ENCODE measurements around the gene TP53INP2.

GRCh38 chr20:34748709-34749108, 44.6 kb downstream of the TP53INP2 start:
- TF ChIP-seq, protein P1, sequence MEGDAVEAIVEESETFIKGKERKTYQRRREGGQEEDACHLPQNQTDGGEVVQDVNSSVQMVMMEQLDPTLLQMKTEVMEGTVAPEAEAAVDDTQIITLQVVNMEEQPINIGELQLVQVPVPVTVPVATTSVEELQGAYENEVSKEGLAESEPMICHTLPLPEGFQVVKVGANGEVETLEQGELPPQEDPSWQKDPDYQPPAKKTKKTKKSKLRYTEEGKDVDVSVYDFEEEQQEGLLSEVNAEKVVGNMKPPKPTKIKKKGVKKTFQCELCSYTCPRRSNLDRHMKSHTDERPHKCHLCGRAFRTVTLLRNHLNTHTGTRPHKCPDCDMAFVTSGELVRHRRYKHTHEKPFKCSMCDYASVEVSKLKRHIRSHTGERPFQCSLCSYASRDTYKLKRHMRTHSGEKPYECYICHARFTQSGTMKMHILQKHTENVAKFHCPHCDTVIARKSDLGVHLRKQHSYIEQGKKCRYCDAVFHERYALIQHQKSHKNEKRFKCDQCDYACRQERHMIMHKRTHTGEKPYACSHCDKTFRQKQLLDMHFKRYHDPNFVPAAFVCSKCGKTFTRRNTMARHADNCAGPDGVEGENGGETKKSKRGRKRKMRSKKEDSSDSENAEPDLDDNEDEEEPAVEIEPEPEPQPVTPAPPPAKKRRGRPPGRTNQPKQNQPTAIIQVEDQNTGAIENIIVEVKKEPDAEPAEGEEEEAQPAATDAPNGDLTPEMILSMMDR (IDR thresholded peaks at IDR 0.05): no peak
- no peak for TF ChIP-seq POLR2A (IDR thresholded peaks at IDR 0.05)
